GM12878 (cell line): ENCODE measurements around the gene FLT3LG. TPM values are rescaled to one million over a fixed set of nuclear protein-coding genes. Genes with fewer than 3 reads are reported as not detected.

Source experiments
- CBFB ChIP-seq: IDR thresholded peaks from 2 replicates; pipeline ENCODE4 v1.6.1; 2016; ENCODE audit warnings: antibody characterized with exemption, low read depth
- HDAC2 ChIP-seq: fragments of 200-600 bp; sonication (generic); IDR thresholded peaks from 2 replicates; pipeline ENCODE4 v1.6.1; 2017
- MEF2A ChIP-seq: IDR thresholded peaks from 2 replicates; pipeline ENCODE4 v1.6.1; 2011; ENCODE audit warnings: low read depth, mild to moderate bottlenecking, low read length, moderate library complexity; ENCODE audit not compliant: insufficient read depth
- NFIC ChIP-seq: IDR thresholded peaks from 2 replicates; pipeline ENCODE4 v1.6.1; 2012; ENCODE audit warnings: low read depth, mild to moderate bottlenecking, inconsistent platforms, low read length, moderate library complexity
- PML ChIP-seq: IDR thresholded peaks from 2 replicates; pipeline ENCODE4 v1.6.1; 2012; ENCODE audit warnings: low read length, inconsistent platforms
- RAD51 ChIP-seq: fragments of 450-650 bp; IDR thresholded peaks from 2 replicates; pipeline ENCODE4 v1.6.1; 2016; ENCODE audit warnings: moderate library complexity, mild to moderate bottlenecking, inconsistent platforms
- SKIL ChIP-seq: fragments of 450-650 bp; IDR thresholded peaks from 2 replicates; pipeline ENCODE4 v1.6.1; 2017; ENCODE audit warnings: mild to moderate bottlenecking, low read depth, inconsistent platforms; ENCODE audit not compliant: poor library complexity, severe bottlenecking
- SMAD1 ChIP-seq: fragments of 450-650 bp; IDR thresholded peaks from 2 replicates; pipeline ENCODE4 v1.6.1; 2018; ENCODE audit warnings: mild to moderate bottlenecking, low read depth; ENCODE audit not compliant: partially characterized antibody
- SPI1 ChIP-seq: IDR thresholded peaks from 2 replicates; pipeline ENCODE4 v1.6.1; 2011; ENCODE audit warnings: low read depth, mild to moderate bottlenecking, low read length, moderate library complexity, borderline replicate concordance; ENCODE audit not compliant: insufficient read depth
- USF2 ChIP-seq: IDR thresholded peaks from 2 replicates; pipeline ENCODE4 v1.6.1; 2011; ENCODE audit warnings: low read depth, low read length, improper control_type of control experiment, borderline replicate concordance
- ZBTB11 ChIP-seq: fragments of 450-650 bp; formaldehyde crosslinking; IDR thresholded peaks from 2 replicates; pipeline ENCODE4 v1.5.0; 2022; ENCODE audit warnings: mild to moderate bottlenecking, missing genetic modification characterization
- ZNF207 ChIP-seq: fragments of 450-650 bp; IDR thresholded peaks from 2 replicates; pipeline ENCODE4 v1.6.1; 2014; ENCODE audit warnings: antibody characterized with exemption, mild to moderate bottlenecking, borderline replicate concordance
- ZSCAN29 ChIP-seq: fragments of 450-650 bp; IDR thresholded peaks from 2 replicates; pipeline ENCODE4 v1.6.1; 2017; ENCODE audit warnings: mild to moderate bottlenecking, moderate library complexity
- polyA plus RNA-seq, 11 experiments: library from polyadenylated mRNA; depleted of rRNA in 4 of 11; unstranded in 6 of 11; stranded (reverse) in 5 of 11; fragments of >200 nt; fragmentation: Nextera tagmentation in 4 of 11; fragmentation: Illumina TruSeq in 1 of 11; extraction: Ambion mirVana in 4 of 11; extraction: Trizol in 1 of 11; gene quantifications; 1 replicate in 1 of 11; 2 replicates in 10 of 11; pipeline versions ENCODE4 v1.2.1 to v1.2.3, GENCODE V29; 2011 to 2016; ENCODE audit warnings: inconsistent platforms in 2 of 11, missing spikeins in 2 of 11, low read depth in 1 of 11
- total RNA-seq, 4 experiments: library from RNA; depleted of rRNA in 3 of 4; stranded (reverse); fragments of >200 nt in 3 of 4; fragmentation: Illumina TruSeq in 1 of 4; extraction: Trizol in 1 of 4; gene quantifications; 2 replicates each; pipeline versions ENCODE4 v1.2.1 to v1.2.3, GENCODE V29; 2013 to 2021
- TF ChIP-seq, protein P1 (sequence below): IDR thresholded peaks from 2 replicates; pipeline ENCODE4 v1.6.1; 2011; ENCODE audit warnings: mild to moderate bottlenecking, low read depth, low read length, moderate library complexity; ENCODE audit not compliant: insufficient replicate concordance
- TF ChIP-seq, protein P2 (sequence below): fragments of 450-650 bp; formaldehyde crosslinking; IDR thresholded peaks from 2 replicates; pipeline ENCODE4 v1.4.0; 2022; ENCODE audit warnings: mild to moderate bottlenecking, moderate library complexity
- TF ChIP-seq, protein P3 (sequence below): fragments of 450-650 bp; IDR thresholded peaks from 2 replicates; pipeline ENCODE4 v1.6.1; 2014; ENCODE audit warnings: mild to moderate bottlenecking

Gene FLT3LG
- total and polyA plus RNA-seq, 10 of the 15 experiments (the other 5 are each of a cell fraction or from before 2014, with no cell fraction given), result 0.68 to 13.1 (median 4.3) TPM

GRCh38 chr19:49453013-49453756 lies 20.8 kb upstream of the FLT3LG start, which contains the start of gene ALDH16A1 (continued):
- TF ChIP-seq USF2 (peak; percentile 79), NFIC (no peak), SKIL (peak; percentile 42), SPI1 (no peak), ZBTB11 (CRISPR knock-in tag) (no peak), MEF2A (no peak), ZNF207 (0 out of 2 replicates have a peak, but pooled peaks have one; percentile 61), RAD51 (peak; percentile 86), CBFB (no peak; the same call in 1 of the 2 replicates), ZSCAN29 (peak; percentile 43; the same call in 1 of the 2 replicates), PML (peak; percentile 97), SMAD1 (peak; percentile 97), HDAC2 (no peak)
- TF ChIP-seq, protein P1, sequence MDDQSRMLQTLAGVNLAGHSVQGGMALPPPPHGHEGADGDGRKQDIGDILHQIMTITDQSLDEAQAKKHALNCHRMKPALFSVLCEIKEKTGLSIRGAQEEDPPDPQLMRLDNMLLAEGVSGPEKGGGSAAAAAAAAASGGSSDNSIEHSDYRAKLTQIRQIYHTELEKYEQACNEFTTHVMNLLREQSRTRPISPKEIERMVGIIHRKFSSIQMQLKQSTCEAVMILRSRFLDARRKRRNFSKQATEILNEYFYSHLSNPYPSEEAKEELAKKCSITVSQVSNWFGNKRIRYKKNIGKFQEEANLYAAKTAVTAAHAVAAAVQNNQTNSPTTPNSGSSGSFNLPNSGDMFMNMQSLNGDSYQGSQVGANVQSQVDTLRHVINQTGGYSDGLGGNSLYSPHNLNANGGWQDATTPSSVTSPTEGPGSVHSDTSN, result no peak
- TF ChIP-seq, protein P2, sequence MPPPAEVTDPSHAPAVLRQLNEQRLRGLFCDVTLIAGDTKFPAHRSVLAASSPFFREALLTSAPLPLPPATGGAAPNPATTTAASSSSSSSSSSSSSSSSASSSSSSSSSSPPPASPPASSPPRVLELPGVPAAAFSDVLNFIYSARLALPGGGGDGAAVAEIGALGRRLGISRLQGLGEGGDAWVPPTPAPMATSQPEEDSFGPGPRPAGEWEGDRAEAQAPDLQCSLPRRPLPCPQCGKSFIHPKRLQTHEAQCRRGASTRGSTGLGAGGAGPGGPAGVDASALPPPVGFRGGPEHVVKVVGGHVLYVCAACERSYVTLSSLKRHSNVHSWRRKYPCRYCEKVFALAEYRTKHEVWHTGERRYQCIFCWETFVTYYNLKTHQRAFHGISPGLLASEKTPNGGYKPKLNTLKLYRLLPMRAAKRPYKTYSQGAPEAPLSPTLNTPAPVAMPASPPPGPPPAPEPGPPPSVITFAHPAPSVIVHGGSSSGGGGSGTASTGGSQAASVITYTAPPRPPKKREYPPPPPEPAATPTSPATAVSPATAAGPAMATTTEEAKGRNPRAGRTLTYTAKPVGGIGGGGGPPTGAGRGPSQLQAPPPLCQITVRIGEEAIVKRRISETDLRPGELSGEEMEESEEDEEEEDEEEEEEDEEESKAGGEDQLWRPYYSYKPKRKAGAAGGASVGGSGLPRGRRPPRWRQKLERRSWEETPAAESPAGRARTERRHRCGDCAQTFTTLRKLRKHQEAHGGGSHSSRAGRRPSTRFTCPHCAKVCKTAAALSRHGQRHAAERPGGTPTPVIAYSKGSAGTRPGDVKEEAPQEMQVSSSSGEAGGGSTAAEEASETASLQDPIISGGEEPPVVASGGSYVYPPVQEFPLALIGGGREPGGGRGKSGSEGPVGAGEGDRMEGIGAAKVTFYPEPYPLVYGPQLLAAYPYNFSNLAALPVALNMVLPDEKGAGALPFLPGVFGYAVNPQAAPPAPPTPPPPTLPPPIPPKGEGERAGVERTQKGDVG (CRISPR knock-in tag), result no peak
- TF ChIP-seq, protein P3, sequence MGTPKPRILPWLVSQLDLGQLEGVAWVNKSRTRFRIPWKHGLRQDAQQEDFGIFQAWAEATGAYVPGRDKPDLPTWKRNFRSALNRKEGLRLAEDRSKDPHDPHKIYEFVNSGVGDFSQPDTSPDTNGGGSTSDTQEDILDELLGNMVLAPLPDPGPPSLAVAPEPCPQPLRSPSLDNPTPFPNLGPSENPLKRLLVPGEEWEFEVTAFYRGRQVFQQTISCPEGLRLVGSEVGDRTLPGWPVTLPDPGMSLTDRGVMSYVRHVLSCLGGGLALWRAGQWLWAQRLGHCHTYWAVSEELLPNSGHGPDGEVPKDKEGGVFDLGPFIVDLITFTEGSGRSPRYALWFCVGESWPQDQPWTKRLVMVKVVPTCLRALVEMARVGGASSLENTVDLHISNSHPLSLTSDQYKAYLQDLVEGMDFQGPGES, result peak; percentile 15; the same call in 1 of the 2 replicates
